ENCODE data around the gene PANX2. TPM values are rescaled to one million over a fixed set of nuclear protein-coding genes. Genes with fewer than 3 reads are reported as not detected.

Gene PANX2
- total RNA-seq, 1 donor from 2014 or later: 0.43 TPM

DNA sequence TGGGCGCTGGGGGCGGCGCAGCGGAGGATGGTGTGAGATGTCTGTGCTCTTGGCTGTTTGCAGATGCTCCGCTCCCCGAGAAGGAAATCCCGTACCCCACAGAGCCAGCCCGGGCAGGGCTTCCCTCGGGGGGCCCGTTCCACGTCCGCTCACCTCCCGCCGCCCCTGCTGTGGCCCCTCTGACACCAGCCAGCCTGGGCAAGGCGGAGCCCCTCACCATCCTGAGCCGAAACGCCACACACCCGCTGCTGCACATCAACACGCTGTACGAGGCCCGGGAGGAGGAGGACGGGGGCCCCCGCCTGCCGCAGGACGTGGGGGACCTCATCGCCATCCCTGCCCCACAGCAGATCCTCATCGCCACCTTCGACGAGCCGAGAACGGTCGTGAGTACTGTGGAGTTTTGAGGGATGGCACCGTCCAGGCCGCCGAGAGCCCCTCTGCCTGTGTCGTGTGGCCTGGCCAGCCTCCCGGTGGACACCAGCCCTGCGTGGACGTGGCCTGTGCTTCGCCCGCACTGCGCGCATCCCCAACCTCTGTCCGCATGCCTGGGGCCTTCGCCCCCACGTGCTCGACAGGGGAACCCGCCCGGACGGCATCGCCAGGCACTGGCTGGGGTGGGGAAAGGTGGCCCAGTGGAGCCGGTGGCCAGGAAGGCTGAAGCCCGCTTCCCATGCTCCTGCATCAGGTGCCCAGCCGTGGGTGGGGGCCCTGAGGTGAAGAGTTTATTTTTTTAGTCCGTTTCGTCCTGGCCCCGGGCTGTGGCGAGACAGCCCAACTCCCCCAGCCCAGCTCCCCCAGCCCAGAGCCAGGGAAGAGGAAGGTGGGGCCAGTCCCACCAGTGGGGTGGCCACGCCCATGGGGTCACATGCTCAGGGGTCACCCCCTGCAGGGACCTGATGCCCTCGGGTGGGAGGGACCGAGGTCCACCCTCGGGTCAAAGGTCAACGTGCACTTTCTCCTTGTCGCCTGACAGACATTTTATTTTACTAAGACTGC lies 8.6 kb downstream of the PANX2 start:
- intact Hi-C loops (cut with DNase I): no loop called here
- ATAC-seq (ENCODE audit: poor library complexity): no peak
- peak; percentile 27 for DNase-seq

GRCh38 chr22:50179937-50180726 lies 9.6 kb downstream of the PANX2 start:
- ATAC-seq (ENCODE audit: poor library complexity) (no peak), DNase-seq (peak; percentile 32)
- intact Hi-C loops (cut with DNase I): no loop called here

GRCh38 chr22:50180727-50181521 lies 10.4 kb downstream of the PANX2 start:
- intact Hi-C loops (cut with DNase I): no loop called here
- peak; percentile 35 for DNase-seq
- no peak for ATAC-seq (ENCODE audit: poor library complexity)

DNA sequence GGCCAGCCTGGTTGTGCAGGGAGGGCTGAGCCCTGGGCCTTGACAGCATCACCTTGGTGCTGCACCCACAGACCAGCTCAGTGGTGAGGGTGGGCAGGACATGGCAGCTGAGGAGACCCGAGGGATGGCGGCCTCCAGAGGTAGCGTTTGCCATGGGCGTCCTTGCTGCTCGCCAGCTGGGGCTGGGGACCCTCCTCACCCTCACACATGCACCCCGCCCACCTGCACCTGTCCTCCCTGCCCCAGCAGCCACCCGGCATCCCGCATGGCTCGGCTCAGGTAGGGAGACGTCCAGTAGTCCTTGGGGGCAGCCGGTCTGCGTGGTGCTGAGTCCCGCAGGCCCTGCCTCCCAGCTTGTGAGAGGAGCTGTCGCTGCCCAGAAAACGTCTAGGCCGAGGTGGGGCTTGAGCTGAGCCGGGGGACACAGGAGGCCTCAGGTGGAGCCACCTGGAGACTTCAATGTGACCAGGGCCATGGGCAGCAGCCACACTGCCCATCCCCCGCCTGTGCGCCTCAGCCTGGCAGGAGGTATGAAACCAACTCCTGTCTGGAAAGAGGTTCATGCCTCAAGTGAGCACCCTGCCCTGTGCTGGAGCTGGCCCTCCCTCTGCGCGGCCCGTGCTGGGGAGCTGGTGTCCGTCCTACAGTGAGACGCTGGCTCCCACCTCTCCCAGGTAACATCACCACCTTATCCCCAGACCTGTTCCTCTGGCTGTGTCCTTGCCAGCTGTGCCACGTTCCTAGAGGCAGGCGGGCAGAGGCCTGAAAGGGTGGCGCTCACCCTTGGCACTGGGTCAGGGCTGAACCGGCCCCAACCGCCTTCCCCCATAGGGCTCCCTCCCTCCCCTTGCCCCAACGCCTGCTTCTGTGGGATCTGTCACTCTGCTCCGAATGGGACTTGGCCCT lies 11.9 kb downstream of the PANX2 start:
- DNase-seq: peak; percentile 55
- ATAC-seq (ENCODE audit: poor library complexity): no peak
- intact Hi-C loops (cut with DNase I): no loop called here

GRCh38 chr22:50183141-50183971 lies 12.8 kb downstream of the PANX2 start:
- ATAC-seq (ENCODE audit: poor library complexity): no peak
- DNase-seq: no peak
- intact Hi-C loops (cut with DNase I): no loop called here

DNA sequence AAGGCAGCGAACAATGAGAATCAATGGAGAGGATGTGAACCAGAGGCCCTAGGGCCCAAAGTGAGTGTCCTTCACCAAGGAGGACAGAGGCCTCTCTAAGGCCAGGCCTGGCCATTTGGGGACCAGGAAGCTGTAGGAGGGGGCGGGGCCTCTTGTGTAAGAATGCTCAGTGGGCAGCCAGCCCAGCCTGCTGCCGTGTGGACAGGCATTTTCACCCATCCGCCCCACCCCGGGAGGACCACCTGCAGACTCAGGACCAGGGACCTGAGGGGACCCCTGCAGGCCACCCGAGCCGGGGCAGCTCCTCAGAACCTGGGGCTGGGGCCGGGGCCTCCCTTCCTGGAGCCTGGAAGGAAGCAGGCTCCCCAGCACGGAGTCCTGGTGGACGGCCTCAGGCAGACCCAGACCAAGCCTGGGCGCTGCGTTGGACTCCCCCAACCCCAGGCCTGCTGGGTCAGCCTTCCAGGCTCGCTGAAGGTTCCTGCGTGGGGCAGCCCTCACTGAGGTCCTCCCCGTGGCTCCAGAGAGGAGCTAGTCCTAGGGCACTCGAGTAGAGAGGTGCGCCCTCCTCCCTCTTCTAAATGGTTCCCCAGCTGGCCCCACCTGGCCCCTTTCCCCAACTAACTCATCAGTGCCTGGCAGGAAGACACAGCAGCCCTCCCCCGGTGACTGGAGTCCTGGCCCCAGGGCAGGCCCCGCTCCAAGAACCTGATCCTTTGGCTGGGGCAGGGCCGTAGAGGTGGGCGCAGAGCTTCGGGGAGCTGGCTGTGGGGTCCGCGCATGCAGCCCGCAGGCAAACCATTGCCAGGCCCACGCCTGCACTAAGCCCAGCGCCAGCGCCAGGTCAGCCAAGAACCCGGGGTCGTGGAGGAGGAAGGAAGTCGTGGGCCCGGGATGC lies 13.7 kb downstream of the PANX2 start:
- ATAC-seq (ENCODE audit: poor library complexity): peak; percentile 59
- intact Hi-C loops (cut with DNase I): no loop called here
- DNase-seq: peak; percentile 90

- intact Hi-C loops (cut with DNase I): no loop called here
- DNase-seq: peak; percentile 47
- ATAC-seq (ENCODE audit: poor library complexity): no peak
These were observed 14.4 kb downstream of the PANX2 start for GRCh38 chr22:50184902-50185374.

- ATAC-seq (ENCODE audit: poor library complexity): peak; percentile 83
- intact Hi-C loops (cut with DNase I): no loop called here
- peak; percentile 93 for DNase-seq
These were observed 15.0 kb downstream of the PANX2 start, which contains the start of gene TRABD for GRCh38 chr22:50185375-50186087. Gene TRABD (plus strand): TSS chr22:50185913. CDS start chr22:50193061, 7,148 bp downstream.

DNA sequence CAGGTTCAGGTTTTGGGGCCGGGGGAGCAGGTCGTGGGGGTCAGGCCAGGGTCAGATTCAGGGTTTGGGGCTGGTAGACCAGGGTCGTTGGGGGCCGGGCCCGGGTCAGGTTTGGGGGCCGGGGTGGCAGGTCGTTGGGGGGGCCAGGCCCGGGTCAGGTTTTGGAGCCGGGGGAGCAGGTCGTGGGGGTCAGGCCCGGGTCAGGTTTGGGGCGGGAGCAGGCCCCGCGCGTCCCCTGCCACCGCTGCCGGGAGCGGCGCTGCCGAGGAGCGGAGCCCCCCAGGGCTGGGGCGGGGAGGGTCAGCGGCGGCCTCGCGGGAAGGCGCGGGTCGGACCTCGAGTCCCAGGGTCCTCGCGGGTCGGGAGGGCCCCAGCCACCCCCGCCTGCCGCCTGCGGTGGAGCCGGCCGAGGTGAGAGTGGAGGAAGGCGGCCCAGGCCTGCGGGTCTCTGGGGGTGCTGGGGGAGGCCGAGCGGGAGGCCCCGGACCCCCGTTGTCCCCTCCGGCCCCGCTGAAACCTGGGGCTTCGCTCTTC lies 15.7 kb downstream of the PANX2 start:
- DNase-seq (peak; percentile 56), ATAC-seq (ENCODE audit: poor library complexity) (no peak)
- intact Hi-C loops (cut with DNase I): no loop called here

GRCh38 chr22:50186761-50187523 lies 16.4 kb downstream of the PANX2 start:
- ATAC-seq (ENCODE audit: poor library complexity): no peak
- intact Hi-C loops (cut with DNase I): no loop called here
- DNase-seq: peak; percentile 47

- DNase-seq (no peak), ATAC-seq (ENCODE audit: poor library complexity) (no peak)
- intact Hi-C loops (cut with DNase I): no loop called here
These were observed 17.8 kb downstream of the PANX2 start for GRCh38 chr22:50188356-50188755.

GRCh38 chr22:50189184-50189848 lies 18.8 kb downstream of the PANX2 start:
- intact Hi-C loops (cut with DNase I): no loop called here
- ATAC-seq (ENCODE audit: poor library complexity) (no peak), DNase-seq (peak; percentile 62)

GRCh38 chr22:50189849-50190181 lies 19.3 kb downstream of the PANX2 start:
- peak; percentile 41 for ATAC-seq (ENCODE audit: poor library complexity)
- DNase-seq: peak; percentile 44
- intact Hi-C loops (cut with DNase I): no loop called here

Data from Right ventricle myocardium superior (tissue), 1 donor.